Liver (tissue), 3 donors: Measurements from ENCODE around the gene CBX8.

ENCODE experiments used
- JUND ChIP-seq, 2 donors: IDR thresholded peaks; 2 replicates each; pipeline ENCODE4 v1.6.1; 2016; ENCODE audit warnings: antibody characterized with exemption in 2 of 2
- RAD21 ChIP-seq, 2 donors: IDR thresholded peaks; 2 replicates each; pipeline ENCODE4 v1.6.1; 2016; ENCODE audit warnings: antibody characterized with exemption in 2 of 2, mild to moderate bottlenecking in 2 of 2
- TF ChIP-seq, protein P1 (sequence below): fragments of 150-350 bp; IDR thresholded peaks from 2 replicates; pipeline ENCODE4 v1.5.1; 2017; ENCODE audit warnings: improper control_type of control experiment, low read depth, low read length; ENCODE audit not compliant: missing input control
- TF ChIP-seq, protein P2 (sequence below): IDR thresholded peaks from 2 replicates; pipeline ENCODE4 v1.6.1; 2016; ENCODE audit warnings: antibody characterized with exemption
- donor health status: healthy.
- donor health status: healthy.

DNA sequence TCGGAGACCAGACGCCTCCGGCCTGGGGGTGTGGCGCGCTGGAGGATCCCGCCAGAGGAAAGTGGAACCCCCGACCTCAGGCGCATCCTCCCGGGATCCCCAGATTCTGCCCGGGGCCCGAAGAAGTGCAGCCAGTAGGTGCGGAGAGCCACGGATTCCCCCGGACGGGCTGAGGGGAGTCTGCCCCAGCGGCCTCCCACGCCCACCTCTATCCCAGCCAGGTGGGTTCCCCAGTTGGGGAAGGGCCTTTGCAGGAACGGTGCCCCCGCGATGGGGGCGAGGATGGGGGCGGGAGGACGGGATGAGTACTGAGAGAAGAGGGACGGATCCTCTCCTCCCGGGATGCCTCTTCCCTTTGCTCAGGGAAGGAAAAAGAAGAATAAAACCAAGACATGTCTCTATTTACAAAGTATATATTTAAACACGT lies 5.1 kb downstream of the CBX8 start:
- no peak for TF ChIP-seq JUND (IDR thresholded peaks at IDR 0.05)
- TF ChIP-seq, protein P1, sequence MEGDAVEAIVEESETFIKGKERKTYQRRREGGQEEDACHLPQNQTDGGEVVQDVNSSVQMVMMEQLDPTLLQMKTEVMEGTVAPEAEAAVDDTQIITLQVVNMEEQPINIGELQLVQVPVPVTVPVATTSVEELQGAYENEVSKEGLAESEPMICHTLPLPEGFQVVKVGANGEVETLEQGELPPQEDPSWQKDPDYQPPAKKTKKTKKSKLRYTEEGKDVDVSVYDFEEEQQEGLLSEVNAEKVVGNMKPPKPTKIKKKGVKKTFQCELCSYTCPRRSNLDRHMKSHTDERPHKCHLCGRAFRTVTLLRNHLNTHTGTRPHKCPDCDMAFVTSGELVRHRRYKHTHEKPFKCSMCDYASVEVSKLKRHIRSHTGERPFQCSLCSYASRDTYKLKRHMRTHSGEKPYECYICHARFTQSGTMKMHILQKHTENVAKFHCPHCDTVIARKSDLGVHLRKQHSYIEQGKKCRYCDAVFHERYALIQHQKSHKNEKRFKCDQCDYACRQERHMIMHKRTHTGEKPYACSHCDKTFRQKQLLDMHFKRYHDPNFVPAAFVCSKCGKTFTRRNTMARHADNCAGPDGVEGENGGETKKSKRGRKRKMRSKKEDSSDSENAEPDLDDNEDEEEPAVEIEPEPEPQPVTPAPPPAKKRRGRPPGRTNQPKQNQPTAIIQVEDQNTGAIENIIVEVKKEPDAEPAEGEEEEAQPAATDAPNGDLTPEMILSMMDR, result no peak
- no peak for TF ChIP-seq RAD21 (IDR thresholded peaks at IDR 0.05)
- TF ChIP-seq, protein P2, sequence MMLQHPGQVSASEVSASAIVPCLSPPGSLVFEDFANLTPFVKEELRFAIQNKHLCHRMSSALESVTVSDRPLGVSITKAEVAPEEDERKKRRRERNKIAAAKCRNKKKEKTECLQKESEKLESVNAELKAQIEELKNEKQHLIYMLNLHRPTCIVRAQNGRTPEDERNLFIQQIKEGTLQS, result no peak
